ENCODE results near the gene KDM2B. TPM values are rescaled to one million over a fixed set of nuclear protein-coding genes. Genes with fewer than 3 reads are reported as not detected.
A peak's percentile ranks its signal among the peaks of the same experiment; 100 is the strongest.

KDM2B gene
- total and polyA plus RNA-seq, 2 experiments from 2014 or later = 59.4 to 161 TPM

DNA sequence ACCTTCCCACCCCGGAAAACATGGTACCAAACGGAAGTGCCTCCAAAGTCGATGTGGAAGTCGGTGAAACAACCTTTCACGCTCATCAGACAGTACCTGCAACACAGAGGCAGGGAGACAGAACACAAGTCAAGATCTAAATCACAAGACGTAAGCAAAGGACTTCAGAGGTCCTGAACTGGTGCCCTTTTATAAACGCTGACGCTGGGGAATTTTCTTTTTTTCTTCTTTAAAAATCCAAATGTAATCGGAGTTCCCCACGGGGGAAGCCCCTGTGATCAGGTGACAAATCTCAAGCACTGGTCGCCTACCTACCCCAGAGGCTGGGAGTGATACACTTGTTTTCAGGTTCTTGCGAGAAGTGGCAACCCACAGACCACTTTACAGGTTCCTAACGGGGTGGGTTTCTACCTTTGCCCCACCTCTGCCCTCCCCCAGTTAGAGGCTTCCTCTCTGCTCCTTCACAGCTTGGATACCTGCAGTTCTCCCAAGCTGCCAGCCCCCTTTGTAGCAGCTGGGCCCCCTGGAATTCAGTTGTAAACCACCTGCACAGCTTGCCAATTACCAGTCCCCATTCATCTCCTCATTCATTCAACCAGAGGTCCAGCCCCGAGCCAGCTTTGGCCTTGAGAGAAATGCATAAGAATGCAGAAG lies 46.2 kb downstream of the KDM2B start:
- no peaks in the 10 kb centered on the region for H3K9me3 Mint-ChIP-seq
- peaks cover 64% of the 10 kb centered on the region for H3K4me1 Mint-ChIP-seq
- peaks cover 24% of the 10 kb centered on the region for H3K27me3 Mint-ChIP-seq (ENCODE audit: insufficient read depth, low read depth, poor library complexity)
- no peaks in the 10 kb centered on the region for H3K9me2 ChIP-seq (ENCODE audit: insufficient read depth)
- peak overlapping the region; percentile 71; the same call in 1 of the 2 replicates for H3K4me3 ChIP-seq
- 0 out of 2 replicates have a peak overlapping the region, but pooled peaks have one; percentile 15 for H3K27ac ChIP-seq (ENCODE audit: low read depth)
- H3K4me3 Mint-ChIP-seq = peak overlapping the region; percentile 53
- peaks cover 4% of the 10 kb centered on the region for H3K27me3 ChIP-seq (ENCODE audit: insufficient read depth)
- DNase-seq (ENCODE audit: low spot score) (peak; percentile 73), ATAC-seq (peak; percentile 13)
- no peak overlapping the region for H2AFZ ChIP-seq
- H3K4me2 ChIP-seq = peak overlapping the region; percentile 94
- peaks cover 25% of the 10 kb centered on the region; the same call in 1 of the 2 replicates for H3K36me3 ChIP-seq (ENCODE audit: insufficient read depth)
- peak; percentile 36 for TF ChIP-seq POLR2AphosphoS5 (IDR thresholded peaks at IDR 0.05; ENCODE audit: low read depth)
- TF ChIP-seq, protein P1, sequence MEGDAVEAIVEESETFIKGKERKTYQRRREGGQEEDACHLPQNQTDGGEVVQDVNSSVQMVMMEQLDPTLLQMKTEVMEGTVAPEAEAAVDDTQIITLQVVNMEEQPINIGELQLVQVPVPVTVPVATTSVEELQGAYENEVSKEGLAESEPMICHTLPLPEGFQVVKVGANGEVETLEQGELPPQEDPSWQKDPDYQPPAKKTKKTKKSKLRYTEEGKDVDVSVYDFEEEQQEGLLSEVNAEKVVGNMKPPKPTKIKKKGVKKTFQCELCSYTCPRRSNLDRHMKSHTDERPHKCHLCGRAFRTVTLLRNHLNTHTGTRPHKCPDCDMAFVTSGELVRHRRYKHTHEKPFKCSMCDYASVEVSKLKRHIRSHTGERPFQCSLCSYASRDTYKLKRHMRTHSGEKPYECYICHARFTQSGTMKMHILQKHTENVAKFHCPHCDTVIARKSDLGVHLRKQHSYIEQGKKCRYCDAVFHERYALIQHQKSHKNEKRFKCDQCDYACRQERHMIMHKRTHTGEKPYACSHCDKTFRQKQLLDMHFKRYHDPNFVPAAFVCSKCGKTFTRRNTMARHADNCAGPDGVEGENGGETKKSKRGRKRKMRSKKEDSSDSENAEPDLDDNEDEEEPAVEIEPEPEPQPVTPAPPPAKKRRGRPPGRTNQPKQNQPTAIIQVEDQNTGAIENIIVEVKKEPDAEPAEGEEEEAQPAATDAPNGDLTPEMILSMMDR (conservative IDR thresholded peaks at IDR 0.05; ENCODE audit: low read depth in 2 of 2) = no peak
- H4K20me1 ChIP-seq (replicated peaks; ENCODE audit: insufficient read depth) = peaks cover 52% of the 10 kb centered on the region
- no peak overlapping the region for H3K27ac Mint-ChIP-seq
- peaks cover 30% of the 10 kb centered on the region for H3F3A ChIP-seq (replicated peaks; ENCODE audit: low read depth)
- H3K79me2 ChIP-seq (replicated peaks; ENCODE audit: insufficient read depth) = peaks cover 65% of the 10 kb centered on the region
- peaks cover 44% of the 10 kb centered on the region for H3K4me1 ChIP-seq (ENCODE audit: insufficient read depth)
- H3K36me3 Mint-ChIP-seq (ENCODE audit: low read depth) = peaks cover 56% of the 10 kb centered on the region

DNA sequence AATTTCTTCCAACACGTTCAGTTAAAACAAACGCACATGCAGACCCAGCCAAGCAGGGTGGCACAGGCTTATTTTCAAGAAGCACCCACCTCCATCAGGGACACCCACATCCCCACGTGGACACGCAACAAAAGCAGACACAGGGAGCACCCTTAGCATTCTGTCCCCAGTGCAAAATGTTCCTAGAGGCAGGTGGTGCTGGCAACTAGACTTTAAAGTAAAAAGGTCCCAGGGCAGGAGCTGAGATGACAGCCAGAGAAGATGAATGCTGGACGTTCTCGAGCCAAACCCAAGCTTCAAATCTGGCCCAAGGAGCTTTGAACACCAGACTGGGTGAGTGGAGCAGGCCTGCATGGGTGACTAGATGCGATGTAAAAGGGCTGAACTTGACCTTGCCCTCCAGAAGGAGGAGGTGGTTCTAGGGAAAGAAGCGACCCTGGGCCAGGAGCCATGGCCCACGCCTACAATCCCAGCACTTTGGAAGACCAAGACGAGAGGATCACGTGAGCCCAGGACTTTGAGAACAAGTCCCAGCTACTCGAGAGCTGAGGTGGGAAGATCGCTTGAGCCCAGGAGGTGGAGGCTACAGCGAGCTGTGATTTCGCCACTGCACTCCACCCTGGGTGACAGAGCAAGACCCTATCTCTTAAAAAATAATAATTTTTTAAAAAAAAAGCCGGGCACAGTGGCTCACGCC lies 47.3 kb downstream of the KDM2B start:
- Histone ChIP-seq H4K20me1 (replicated peaks; ENCODE audit: insufficient read depth) (peaks cover 50% of the 10 kb centered on the region), H3K4me2 (no peak overlapping the region)
- H3K4me3 Mint-ChIP-seq = no peak overlapping the region

More for the DNA sequence above, 47.3 kb downstream of the KDM2B start:
- Histone ChIP-seq H3K27ac (ENCODE audit: low read depth) (no peak overlapping the region), H3K4me3 (no peak overlapping the region), H3K79me2 (replicated peaks; ENCODE audit: insufficient read depth) (peaks cover 72% of the 10 kb centered on the region), H3K27me3 (ENCODE audit: insufficient read depth) (peaks cover 4% of the 10 kb centered on the region), H3K4me1 (ENCODE audit: insufficient read depth) (peaks cover 40% of the 10 kb centered on the region), H3F3A (replicated peaks; ENCODE audit: low read depth) (peaks cover 36% of the 10 kb centered on the region), H2AFZ (no peak overlapping the region), H3K9me2 (ENCODE audit: insufficient read depth) (no peaks in the 10 kb centered on the region), H3K36me3 (ENCODE audit: insufficient read depth) (peaks cover 30% of the 10 kb centered on the region)
- no peak for DNase-seq (ENCODE audit: low spot score)
- TF ChIP-seq, protein P2, sequence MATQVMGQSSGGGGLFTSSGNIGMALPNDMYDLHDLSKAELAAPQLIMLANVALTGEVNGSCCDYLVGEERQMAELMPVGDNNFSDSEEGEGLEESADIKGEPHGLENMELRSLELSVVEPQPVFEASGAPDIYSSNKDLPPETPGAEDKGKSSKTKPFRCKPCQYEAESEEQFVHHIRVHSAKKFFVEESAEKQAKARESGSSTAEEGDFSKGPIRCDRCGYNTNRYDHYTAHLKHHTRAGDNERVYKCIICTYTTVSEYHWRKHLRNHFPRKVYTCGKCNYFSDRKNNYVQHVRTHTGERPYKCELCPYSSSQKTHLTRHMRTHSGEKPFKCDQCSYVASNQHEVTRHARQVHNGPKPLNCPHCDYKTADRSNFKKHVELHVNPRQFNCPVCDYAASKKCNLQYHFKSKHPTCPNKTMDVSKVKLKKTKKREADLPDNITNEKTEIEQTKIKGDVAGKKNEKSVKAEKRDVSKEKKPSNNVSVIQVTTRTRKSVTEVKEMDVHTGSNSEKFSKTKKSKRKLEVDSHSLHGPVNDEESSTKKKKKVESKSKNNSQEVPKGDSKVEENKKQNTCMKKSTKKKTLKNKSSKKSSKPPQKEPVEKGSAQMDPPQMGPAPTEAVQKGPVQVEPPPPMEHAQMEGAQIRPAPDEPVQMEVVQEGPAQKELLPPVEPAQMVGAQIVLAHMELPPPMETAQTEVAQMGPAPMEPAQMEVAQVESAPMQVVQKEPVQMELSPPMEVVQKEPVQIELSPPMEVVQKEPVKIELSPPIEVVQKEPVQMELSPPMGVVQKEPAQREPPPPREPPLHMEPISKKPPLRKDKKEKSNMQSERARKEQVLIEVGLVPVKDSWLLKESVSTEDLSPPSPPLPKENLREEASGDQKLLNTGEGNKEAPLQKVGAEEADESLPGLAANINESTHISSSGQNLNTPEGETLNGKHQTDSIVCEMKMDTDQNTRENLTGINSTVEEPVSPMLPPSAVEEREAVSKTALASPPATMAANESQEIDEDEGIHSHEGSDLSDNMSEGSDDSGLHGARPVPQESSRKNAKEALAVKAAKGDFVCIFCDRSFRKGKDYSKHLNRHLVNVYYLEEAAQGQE (IDR thresholded peaks at IDR 0.05; ENCODE audit: unreplicated experiment) = no peak
- no peak overlapping the region for H3K27ac Mint-ChIP-seq
- peaks cover 64% of the 10 kb centered on the region for H3K36me3 Mint-ChIP-seq (ENCODE audit: low read depth)
- ATAC-seq = no peak
- H3K9me3 Mint-ChIP-seq = no peaks in the 10 kb centered on the region
- peaks cover 56% of the 10 kb centered on the region for H3K4me1 Mint-ChIP-seq
- peaks cover 20% of the 10 kb centered on the region for H3K27me3 Mint-ChIP-seq (ENCODE audit: insufficient read depth, low read depth, poor library complexity)

All from GM23338 (cell line).